ENCODE measurements around the gene SEC14L3.

SEC14L3 gene

GRCh38 chr22:30471616-30472318 lies at the start of gene SEC14L3:
TSS of gene SEC14L3 (minus strand) at chr22:30472017. CDS start at chr22:30471958, 59 bp downstream.
- DNase-seq, result no peak

- no peak for DNase-seq
Measured at GRCh38 chr22:30519842-30520425, 48.1 kb upstream of the SEC14L3 start.

- DNase-seq, result no peak
Measured at GRCh38 chr22:30516731-30517130, 44.9 kb upstream of the SEC14L3 start.

DNA sequence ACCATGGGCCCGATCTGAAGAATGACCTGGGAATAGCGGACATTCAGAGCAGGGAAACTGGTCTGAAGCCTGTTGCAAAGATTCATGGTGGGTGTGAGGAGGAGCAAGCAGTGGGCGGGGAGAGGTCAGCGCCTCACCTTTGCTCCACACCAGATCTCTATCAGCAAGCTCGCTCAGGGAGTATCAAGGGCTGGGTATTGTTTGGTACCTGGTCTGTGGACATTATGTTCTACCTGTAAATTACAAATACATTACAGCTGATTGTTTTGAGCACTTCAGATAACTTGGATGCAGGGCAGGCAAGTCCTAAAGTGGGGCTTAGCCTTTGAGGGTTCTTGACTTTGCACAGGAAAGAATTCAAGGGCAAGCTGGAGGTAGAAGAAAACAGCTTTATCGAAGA lies 44.5 kb upstream of the SEC14L3 start:
- no peak for DNase-seq

DNA sequence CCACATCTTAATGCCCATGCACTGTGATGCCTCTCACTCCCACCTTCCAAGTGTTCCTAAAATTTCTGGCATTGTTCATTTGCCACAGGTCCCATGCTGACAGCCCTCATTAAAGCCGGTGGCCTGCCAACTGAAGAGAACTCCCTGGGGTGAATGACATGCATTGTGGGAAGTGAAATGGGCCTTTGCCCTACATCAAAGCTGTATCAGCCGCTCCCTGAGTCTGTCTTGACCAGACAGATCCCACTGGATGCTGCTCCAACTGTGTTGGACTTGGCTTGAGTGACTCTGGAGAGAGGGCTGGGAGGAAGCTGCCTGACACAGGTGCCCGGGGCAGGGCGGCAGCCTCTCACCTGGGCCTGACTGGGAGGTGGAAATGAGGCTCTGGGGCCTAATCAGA lies 42.4 kb upstream of the SEC14L3 start:
- DNase-seq, result no peak

DNA sequence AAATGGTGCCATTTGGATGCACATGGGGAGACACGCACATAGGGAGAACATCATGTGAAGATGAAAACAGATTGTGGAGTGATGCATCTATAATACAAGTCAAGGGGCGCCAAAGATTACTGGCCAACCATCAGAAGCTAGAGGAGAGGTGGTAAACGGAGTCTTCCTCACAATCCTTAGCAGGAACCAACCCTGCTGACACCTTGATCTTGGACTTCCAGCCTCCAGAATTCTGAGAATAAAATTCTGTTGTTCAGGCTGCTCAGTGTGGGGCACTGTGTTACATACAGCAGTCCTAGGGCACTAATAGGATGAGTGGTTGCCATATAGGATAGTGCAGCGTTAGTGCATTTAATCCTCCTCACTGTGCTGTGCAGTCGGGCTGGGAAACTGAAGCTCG lies 41.6 kb upstream of the SEC14L3 start:
- DNase-seq, result no peak

GRCh38 chr22:30511911-30512310 lies 40.1 kb upstream of the SEC14L3 start:
- no peak for DNase-seq

- no peak for DNase-seq
Measured at GRCh38 chr22:30511109-30511508, 39.3 kb upstream of the SEC14L3 start.

GRCh38 chr22:30508216-30508615 lies 36.4 kb upstream of the SEC14L3 start:
- no peak for DNase-seq

DNA sequence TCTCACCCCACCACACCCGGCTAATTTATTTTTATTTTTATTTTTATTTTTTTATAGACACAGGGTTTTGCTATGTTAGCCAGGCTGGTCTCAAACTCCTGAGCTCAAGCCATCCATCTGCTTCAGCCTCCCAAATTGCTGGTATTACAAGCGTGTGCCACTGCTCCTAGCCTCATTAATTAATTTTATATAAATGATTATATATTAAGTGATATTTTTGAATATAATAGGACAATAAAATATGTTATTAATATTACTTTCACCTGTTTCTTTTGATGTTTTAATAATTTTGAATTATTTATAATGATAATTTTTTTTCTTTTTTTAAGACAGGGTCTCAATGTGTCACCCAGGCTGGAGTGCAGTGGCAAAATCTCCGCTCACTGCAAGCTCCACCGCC lies 35.9 kb upstream of the SEC14L3 start:
- no peak for DNase-seq

DNA sequence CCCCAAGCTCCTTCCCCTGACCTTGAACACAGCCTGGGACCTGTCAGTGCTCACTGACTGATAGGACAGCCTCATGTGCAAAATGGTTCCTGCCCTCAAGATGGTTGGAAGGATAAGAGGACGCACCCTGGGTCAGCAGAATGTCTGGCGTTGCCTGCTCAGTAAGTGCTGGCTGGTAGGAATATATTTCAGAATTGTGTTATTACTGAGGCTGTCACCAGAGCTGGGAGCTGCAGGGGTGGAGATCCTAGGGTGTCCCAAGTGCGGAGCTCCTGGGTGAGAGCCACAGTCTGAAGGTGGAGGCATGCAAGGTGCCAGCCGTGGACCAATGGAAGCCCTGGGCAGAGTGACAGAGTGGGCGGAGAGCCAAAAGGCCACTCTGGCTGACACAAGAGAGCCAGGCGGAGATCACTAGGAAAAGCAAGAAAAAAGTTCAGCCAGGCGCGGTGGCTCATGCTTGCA lies 34.7 kb upstream of the SEC14L3 start:
- no peak for DNase-seq

- no peak for DNase-seq
Measured at GRCh38 chr22:30503551-30503950, 31.7 kb upstream of the SEC14L3 start.

DNA sequence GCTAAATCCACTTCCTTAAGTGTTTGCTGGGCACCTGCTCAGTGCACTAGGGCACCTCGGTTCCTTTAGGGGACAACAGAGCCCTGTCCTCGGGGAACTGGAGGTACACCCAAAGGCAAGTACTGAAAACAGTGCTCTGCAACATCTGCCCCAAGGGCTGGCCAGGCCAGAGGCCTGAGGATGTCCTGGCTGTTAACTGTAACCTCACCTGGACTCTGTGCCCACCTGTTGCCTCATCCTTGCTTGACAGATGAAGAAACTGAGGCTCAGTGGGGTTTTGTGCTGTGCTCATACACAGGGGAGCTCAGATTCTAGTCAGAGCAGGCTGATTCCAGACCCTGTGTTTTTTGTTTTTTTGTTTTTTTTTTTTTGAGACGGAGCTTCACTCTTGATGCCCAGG lies 31.1 kb upstream of the SEC14L3 start:
- no peak for DNase-seq

DNA sequence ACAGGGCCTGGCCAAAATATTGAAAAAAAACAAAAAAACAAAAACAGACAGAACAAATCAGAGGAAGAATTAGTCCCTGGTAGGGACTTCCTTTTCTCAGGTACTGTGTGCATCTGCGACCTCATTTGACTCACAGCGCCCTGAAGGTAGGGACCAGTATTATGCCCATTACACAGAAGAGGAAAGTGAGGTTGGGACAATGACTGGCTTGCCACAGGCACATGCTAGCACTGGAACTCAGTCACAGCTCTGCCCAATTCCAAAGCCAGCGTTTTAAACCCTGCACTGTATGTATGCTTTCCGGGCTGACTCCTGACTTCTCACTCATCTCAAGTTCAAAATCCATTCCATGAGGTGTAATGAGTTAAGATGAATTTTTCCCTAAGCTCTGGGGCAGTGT lies 30.3 kb upstream of the SEC14L3 start:
- DNase-seq, result no peak

DNA sequence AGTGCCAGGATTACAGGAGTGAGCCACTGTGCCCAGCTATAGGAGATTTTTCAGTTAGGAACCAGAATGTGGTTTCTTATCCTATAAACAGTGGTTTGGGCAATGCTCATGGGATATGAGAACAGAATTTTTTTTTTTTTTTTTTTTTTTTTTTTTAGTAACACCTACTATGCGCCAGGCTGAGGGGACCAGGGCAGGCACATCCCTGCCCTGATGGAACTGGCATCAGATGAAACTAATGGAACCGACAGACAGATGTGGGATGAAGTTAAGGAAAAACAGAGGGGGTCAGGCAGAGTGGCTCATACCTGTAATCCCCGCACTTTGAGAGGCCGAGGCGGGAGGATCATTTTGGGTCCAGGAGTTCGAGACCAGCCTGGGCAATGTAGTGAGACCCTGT lies 28.8 kb upstream of the SEC14L3 start:
- DNase-seq, result no peak

DNA sequence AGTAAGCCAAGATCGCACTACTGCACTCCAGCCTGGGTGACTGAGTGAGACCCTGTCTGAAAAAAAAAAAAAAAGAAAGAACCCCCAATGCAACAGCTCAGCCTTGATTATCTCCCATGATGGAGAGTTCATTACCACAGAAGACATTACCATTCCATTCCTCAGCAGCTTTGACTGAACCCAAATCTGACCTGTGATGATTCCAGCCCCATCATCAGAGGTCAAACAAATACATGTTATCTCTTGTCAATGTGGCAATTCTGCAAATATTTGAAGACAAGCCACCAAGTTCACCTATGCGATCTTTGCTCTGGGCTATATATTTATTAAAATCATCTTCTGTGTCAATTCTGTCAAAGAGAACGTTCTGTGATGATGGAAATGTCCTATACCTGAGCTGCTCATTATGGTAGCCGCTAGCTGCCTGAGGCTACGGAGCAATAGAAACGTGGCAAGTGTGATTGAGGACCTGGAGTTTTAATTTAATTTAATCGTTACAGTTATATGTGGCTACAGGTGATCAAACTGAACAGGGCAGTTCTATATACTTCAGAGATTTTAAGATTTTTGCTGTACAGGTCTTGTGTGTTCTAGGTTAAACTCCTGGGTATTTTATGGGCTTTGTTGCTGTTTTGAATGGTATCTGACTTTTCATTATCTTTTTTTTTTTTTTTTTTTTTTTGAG lies 25.8 kb upstream of the SEC14L3 start:
- DNase-seq, result no peak

GRCh38 chr22:30495041-30495784 lies 23.4 kb upstream of the SEC14L3 start:
- no peak for DNase-seq

DNA sequence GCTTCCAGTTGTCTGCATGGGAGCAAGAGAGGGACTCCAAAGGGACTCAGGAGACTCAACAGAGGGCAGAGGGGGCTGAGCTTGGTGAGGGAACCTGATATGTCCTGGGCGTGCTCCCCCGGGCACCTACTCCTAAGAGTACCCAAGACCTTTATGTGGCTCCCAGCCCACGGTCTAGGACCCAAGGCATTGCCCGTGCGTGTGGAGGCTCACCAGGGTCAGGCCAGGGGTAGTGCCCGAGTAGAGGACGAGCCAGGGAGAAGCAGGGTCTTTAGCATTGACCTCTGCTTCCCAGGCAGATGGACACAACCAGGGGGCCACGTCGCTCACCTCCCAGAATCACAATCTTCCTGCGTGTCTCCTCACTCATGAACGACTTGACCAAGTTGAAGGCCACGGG lies 20.3 kb upstream of the SEC14L3 start:
- no peak for DNase-seq

DNA sequence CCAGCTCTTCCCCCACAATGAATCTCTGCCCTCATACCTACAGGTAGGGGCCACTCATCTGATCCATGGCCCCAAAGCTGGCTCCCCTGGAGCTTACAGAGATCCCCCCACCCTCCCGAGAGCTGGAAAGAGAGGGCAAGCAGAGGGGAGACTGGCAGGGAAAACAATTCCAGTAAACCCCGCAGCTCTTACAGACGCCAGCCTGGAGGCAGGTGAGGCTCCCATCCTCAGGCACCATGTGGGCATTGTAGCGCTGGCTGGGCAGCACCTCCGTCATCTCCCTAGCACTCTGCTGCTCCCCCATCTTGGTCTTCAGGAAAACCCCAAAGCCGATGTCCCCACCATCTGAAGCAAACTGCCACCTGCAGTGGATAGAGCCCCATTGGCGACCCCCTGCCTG lies 19.6 kb upstream of the SEC14L3 start:
- no peak for DNase-seq

- DNase-seq, result no peak
Measured at GRCh38 chr22:30490399-30490798, 18.6 kb upstream of the SEC14L3 start.

DNA sequence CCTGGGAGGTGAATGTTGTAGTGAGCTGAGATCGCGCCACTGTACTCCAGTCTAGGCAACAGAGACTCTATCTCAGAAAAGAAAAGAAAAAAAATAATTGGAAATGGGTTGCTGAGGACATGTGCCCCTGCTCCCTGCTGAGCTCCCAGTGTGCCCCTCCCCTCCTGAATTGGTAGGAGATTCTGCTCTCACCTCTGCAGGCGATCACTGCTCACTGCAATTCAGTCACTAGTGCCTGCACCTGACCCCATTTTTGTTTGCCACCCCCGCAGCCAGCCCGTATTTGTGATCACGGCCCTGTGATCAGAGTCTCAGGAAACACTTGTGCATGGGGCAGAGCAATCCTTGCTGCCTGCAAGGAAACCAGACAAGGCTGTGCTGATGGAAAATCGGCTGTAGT lies 16.3 kb upstream of the SEC14L3 start:
- DNase-seq, result no peak

DNA sequence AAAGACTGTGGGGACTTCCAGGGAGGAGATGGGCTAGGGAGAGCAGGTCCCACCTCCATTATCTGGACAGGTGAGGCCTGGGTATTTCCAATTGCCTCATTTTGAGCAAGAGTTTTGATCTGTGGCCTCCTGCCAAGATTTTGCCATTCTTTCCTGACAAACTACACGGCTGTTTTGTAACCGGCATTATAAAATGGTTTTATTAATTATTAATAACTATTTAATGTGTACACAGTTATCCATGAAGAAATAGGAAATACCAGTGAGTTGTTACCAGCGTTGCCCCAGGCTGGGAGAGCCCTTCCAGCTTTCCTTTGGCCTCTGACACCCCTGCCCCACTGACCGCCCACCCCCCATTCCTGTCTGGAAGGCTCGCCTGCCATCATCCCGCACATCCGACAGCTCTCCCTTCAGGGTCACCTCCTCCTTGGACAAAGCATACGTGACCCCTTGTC lies 14.9 kb upstream of the SEC14L3 start:
- DNase-seq, result no peak

DNA sequence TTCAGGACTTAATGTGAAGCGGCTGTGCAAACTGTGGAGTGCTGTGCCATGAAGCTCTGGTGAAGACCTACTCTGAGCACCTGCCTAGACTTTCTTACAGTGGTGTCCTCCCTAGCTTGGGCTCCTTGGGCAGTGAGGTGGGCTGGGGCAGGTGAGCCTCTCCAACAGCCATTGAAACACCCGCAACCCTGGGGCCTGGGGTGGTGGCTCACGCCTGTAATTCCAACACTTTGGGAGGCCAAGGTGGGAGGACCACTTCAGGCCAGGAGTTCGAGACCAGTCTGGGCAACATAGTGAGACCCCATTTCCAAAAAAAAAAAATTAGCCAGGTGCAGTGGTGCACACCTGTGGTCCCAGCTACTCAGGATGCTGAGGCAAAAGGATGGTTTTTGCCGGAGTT lies 14.3 kb upstream of the SEC14L3 start:
- no peak for DNase-seq

Data from NCI-H1436 (cell line).